Measurements from ENCODE around the gene SH3RF2. TPM values are rescaled to one million over a fixed set of nuclear protein-coding genes. Genes with fewer than 3 reads are reported as not detected.

The SH3RF2 gene
- total RNA-seq, 1 donor from 2014 or later, result 0.36 TPM

- Histone ChIP-seq H3F3A (ENCODE audit: low read depth) (no peaks in the 10 kb centered on the region), H2AFZ (replicated peaks) (no peak overlapping the region), H3K36me3 (no peaks in the 10 kb centered on the region), H3K79me2 (ENCODE audit: low read depth) (no peaks in the 10 kb centered on the region), H3K9me3 (ENCODE audit: low read depth) (no peaks in the 10 kb centered on the region), H3K4me2 (no peak overlapping the region), H3K4me1 (no peaks in the 10 kb centered on the region), H3K9ac (no peak overlapping the region), H4K20me1 (ENCODE audit: low read depth) (no peaks in the 10 kb centered on the region), H3K27me3 (no peaks in the 10 kb centered on the region), H3K4me3 (no peak overlapping the region), H3K27ac (no peak overlapping the region)
- H3K36me3 Mint-ChIP-seq, result no peaks in the 10 kb centered on the region
- no peak for TF ChIP-seq EZH2phosphoT487 (IDR thresholded peaks at IDR 0.05)
- no peak for TF ChIP-seq CTCF (IDR thresholded peaks at IDR 0.05)
- no peak for TF ChIP-seq EZH2 (IDR thresholded peaks at IDR 0.05)
- no peaks in the 10 kb centered on the region for H3K4me1 Mint-ChIP-seq
- no peak overlapping the region for H3K4me3 Mint-ChIP-seq
- no peaks in the 10 kb centered on the region for H3K9me3 Mint-ChIP-seq
- H3K27ac Mint-ChIP-seq, result no peak overlapping the region
- DNase-seq (ENCODE audit: low spot score), result no peak
- H3K27me3 Mint-ChIP-seq (ENCODE audit: insufficient read depth, low read depth), result peaks cover 2% of the 10 kb centered on the region
Measured at GRCh38 chr5:145969714-145970092, 33.3 kb downstream of the SH3RF2 start.

- no peaks in the 10 kb centered on the region for H3K4me1 ChIP-seq
- no peak for DNase-seq (ENCODE audit: low spot score)
- no peak overlapping the region for H3K27ac ChIP-seq
- no peaks in the 10 kb centered on the region for H3K36me3 ChIP-seq
- H3K9ac ChIP-seq, result no peak overlapping the region
- H3K27ac Mint-ChIP-seq, result no peak overlapping the region
- H3K4me3 ChIP-seq, result no peak overlapping the region
- H3K36me3 Mint-ChIP-seq, result no peaks in the 10 kb centered on the region
- H3K27me3 Mint-ChIP-seq (ENCODE audit: insufficient read depth, low read depth), result peaks cover 6% of the 10 kb centered on the region
- no peaks in the 10 kb centered on the region for H3K9me3 Mint-ChIP-seq
- no peak for TF ChIP-seq EZH2phosphoT487 (IDR thresholded peaks at IDR 0.05)
- no peak for TF ChIP-seq CTCF (IDR thresholded peaks at IDR 0.05)
- TF ChIP-seq EZH2 (IDR thresholded peaks at IDR 0.05), result no peak
- H3K4me3 Mint-ChIP-seq, result no peak overlapping the region
- no peaks in the 10 kb centered on the region for H3K79me2 ChIP-seq (ENCODE audit: low read depth)
- no peaks in the 10 kb centered on the region for H3F3A ChIP-seq (ENCODE audit: low read depth)
- H3K27me3 ChIP-seq, result no peaks in the 10 kb centered on the region
- H3K4me2 ChIP-seq, result no peak overlapping the region
- peaks cover under 1% of the 10 kb centered on the region for H3K4me1 Mint-ChIP-seq
- no peaks in the 10 kb centered on the region for H4K20me1 ChIP-seq (ENCODE audit: low read depth)
- no peak overlapping the region for H2AFZ ChIP-seq (replicated peaks)
- no peaks in the 10 kb centered on the region for H3K9me3 ChIP-seq (ENCODE audit: low read depth)
Measured at GRCh38 chr5:145971108-145971507, 34.7 kb downstream of the SH3RF2 start.

GRCh38 chr5:145971701-145972100 is 35.3 kb downstream of the SH3RF2 start:
- no peaks in the 10 kb centered on the region for H3K9me3 ChIP-seq (ENCODE audit: low read depth)
- no peak overlapping the region for H2AFZ ChIP-seq (replicated peaks)
- H3K79me2 ChIP-seq (ENCODE audit: low read depth), result no peaks in the 10 kb centered on the region
- H3K9ac ChIP-seq, result no peak overlapping the region
- H3K36me3 ChIP-seq, result no peaks in the 10 kb centered on the region
- Mint-ChIP-seq H3K27me3 (ENCODE audit: insufficient read depth, low read depth) (peaks cover 6% of the 10 kb centered on the region), H3K36me3 (no peaks in the 10 kb centered on the region), H3K27ac (no peak overlapping the region), H3K4me3 (no peak overlapping the region), H3K4me1 (peaks cover 6% of the 10 kb centered on the region), H3K9me3 (no peaks in the 10 kb centered on the region)
- DNase-seq (ENCODE audit: low spot score), result no peak
- no peak overlapping the region for H3K4me3 ChIP-seq
- TF ChIP-seq EZH2phosphoT487 (IDR thresholded peaks at IDR 0.05) (no peak), CTCF (IDR thresholded peaks at IDR 0.05) (no peak), EZH2 (IDR thresholded peaks at IDR 0.05) (no peak)
- H3K4me1 ChIP-seq, result peaks cover 5% of the 10 kb centered on the region
- no peaks in the 10 kb centered on the region for H3K27me3 ChIP-seq
- no peaks in the 10 kb centered on the region for H4K20me1 ChIP-seq (ENCODE audit: low read depth)
- no peak overlapping the region for H3K4me2 ChIP-seq
- H3K27ac ChIP-seq, result no peak overlapping the region
- H3F3A ChIP-seq (ENCODE audit: low read depth), result no peaks in the 10 kb centered on the region

- H3K4me3 Mint-ChIP-seq, result no peak overlapping the region
- H3K27ac Mint-ChIP-seq, result no peak overlapping the region
- no peaks in the 10 kb centered on the region for H3F3A ChIP-seq (ENCODE audit: low read depth)
- no peaks in the 10 kb centered on the region for H3K79me2 ChIP-seq (ENCODE audit: low read depth)
- no peak for TF ChIP-seq EZH2 (IDR thresholded peaks at IDR 0.05)
- no peak for TF ChIP-seq CTCF (IDR thresholded peaks at IDR 0.05)
- no peak for TF ChIP-seq EZH2phosphoT487 (IDR thresholded peaks at IDR 0.05)
- no peak overlapping the region for H3K4me3 ChIP-seq
- H4K20me1 ChIP-seq (ENCODE audit: low read depth), result no peaks in the 10 kb centered on the region
- no peaks in the 10 kb centered on the region for H3K9me3 Mint-ChIP-seq
- H3K9ac ChIP-seq, result no peak overlapping the region
- H3K36me3 Mint-ChIP-seq, result no peaks in the 10 kb centered on the region
- peaks cover 4% of the 10 kb centered on the region for H3K27me3 Mint-ChIP-seq (ENCODE audit: insufficient read depth, low read depth)
- DNase-seq (ENCODE audit: low spot score), result no peak
- no peaks in the 10 kb centered on the region for H3K9me3 ChIP-seq (ENCODE audit: low read depth)
- peaks cover 17% of the 10 kb centered on the region for H3K4me1 ChIP-seq
- H3K4me2 ChIP-seq, result no peak overlapping the region
- H3K4me1 Mint-ChIP-seq, result peaks cover 11% of the 10 kb centered on the region
- no peak overlapping the region for H3K27ac ChIP-seq
- H3K36me3 ChIP-seq, result no peaks in the 10 kb centered on the region
- no peak overlapping the region for H2AFZ ChIP-seq (replicated peaks)
- H3K27me3 ChIP-seq, result no peaks in the 10 kb centered on the region
Measured at GRCh38 chr5:145975001-145975360, 38.6 kb downstream of the SH3RF2 start.

Data from neural progenitor cell (in vitro differentiated cells).